ENCODE measurements around the gene FPGT. TPM values are rescaled to one million over a fixed set of nuclear protein-coding genes. Genes with fewer than 3 reads are reported as not detected.

FPGT gene
- total and polyA plus RNA-seq, 9 of the 15 experiments (the other 6 are each of a cell fraction or from before 2014, with no cell fraction given), result 11.6 to 24.3 (median 22.5) TPM

- TF ChIP-seq, protein P1, sequence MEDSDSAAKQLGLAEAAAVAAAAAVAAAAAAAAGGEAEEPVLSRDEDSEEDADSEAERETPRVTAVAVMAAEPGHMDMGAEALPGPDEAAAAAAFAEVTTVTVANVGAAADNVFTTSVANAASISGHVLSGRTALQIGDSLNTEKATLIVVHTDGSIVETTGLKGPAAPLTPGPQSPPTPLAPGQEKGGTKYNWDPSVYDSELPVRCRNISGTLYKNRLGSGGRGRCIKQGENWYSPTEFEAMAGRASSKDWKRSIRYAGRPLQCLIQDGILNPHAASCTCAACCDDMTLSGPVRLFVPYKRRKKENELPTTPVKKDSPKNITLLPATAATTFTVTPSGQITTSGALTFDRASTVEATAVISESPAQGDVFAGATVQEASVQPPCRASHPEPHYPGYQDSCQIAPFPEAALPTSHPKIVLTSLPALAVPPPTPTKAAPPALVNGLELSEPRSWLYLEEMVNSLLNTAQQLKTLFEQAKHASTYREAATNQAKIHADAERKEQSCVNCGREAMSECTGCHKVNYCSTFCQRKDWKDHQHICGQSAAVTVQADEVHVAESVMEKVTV (CRISPR knock-in tag; IDR thresholded peaks at IDR 0.05), result no peak
- TF ChIP-seq ZNF717 (CRISPR knock-in tag; IDR thresholded peaks at IDR 0.05), result no peak
- TF ChIP-seq KLF6 (CRISPR knock-in tag; IDR thresholded peaks at IDR 0.05; ENCODE audit: borderline replicate concordance), result no peak
- TF ChIP-seq, protein P2, sequence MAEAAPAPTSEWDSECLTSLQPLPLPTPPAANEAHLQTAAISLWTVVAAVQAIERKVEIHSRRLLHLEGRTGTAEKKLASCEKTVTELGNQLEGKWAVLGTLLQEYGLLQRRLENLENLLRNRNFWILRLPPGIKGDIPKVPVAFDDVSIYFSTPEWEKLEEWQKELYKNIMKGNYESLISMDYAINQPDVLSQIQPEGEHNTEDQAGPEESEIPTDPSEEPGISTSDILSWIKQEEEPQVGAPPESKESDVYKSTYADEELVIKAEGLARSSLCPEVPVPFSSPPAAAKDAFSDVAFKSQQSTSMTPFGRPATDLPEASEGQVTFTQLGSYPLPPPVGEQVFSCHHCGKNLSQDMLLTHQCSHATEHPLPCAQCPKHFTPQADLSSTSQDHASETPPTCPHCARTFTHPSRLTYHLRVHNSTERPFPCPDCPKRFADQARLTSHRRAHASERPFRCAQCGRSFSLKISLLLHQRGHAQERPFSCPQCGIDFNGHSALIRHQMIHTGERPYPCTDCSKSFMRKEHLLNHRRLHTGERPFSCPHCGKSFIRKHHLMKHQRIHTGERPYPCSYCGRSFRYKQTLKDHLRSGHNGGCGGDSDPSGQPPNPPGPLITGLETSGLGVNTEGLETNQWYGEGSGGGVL (CRISPR knock-in tag; IDR thresholded peaks at IDR 0.05), result no peak
- TF ChIP-seq CBX1 (IDR thresholded peaks at IDR 0.05; ENCODE audit: low read depth), result 0 out of 2 replicates have a peak, but pooled peaks have one; percentile 21
- no peak for TF ChIP-seq HDAC6 (IDR thresholded peaks at IDR 0.05; ENCODE audit: low read depth, low read length)
- no peak for TF ChIP-seq ZNF184 (CRISPR knock-in tag; IDR thresholded peaks at IDR 0.05)
- TF ChIP-seq PHB (CRISPR knock-in tag; IDR thresholded peaks at IDR 0.05), result no peak
- no peak for TF ChIP-seq DPF2 (IDR thresholded peaks at IDR 0.05)
- no peak for TF ChIP-seq ZNF217 (CRISPR knock-in tag; IDR thresholded peaks at IDR 0.05)
- 0 out of 2 replicates have a peak, but pooled peaks have one; percentile 44 for TF ChIP-seq ZNF511 (CRISPR knock-in tag; IDR thresholded peaks at IDR 0.05)
- TF ChIP-seq PBX2 (CRISPR knock-in tag; IDR thresholded peaks at IDR 0.05; ENCODE audit: low read depth), result no peak
- no peak for TF ChIP-seq PBX2 (tag; conservative IDR thresholded peaks at IDR 0.05; ENCODE audit: low read depth)
- TF ChIP-seq ZNF146 (CRISPR knock-in tag; IDR thresholded peaks at IDR 0.05; ENCODE audit: unreplicated experiment), result no peak
- no peak for TF ChIP-seq THRB (CRISPR knock-in tag; conservative IDR thresholded peaks at IDR 0.05)
- no peak for TF ChIP-seq ILF3 (IDR thresholded peaks at IDR 0.05; ENCODE audit: borderline replicate concordance)
- no peak for TF ChIP-seq DLX4 (CRISPR knock-in tag; IDR thresholded peaks at IDR 0.05)
- no peak for TF ChIP-seq POLR3A (IDR thresholded peaks at IDR 0.05; ENCODE audit: borderline replicate concordance, extremely low read depth, insufficient read depth, insufficient read length)
- TF ChIP-seq TARDBP (IDR thresholded peaks at IDR 0.05), result no peak
Observed at GRCh38 chr1:74197657-74198552, at the start of gene FPGT, which contains the start of gene LRRIQ3 (continued).

Data from K562 (cell line).